Tibial nerve (tissue), 4 donors: ENCODE measurements around the gene MALRD1. TPM values are rescaled to one million over a fixed set of nuclear protein-coding genes. Genes with fewer than 3 reads are reported as not detected.
"Not testable (repeated sequence)": the region's sequence is repeated elsewhere in the genome, so short reads cannot be mapped to it uniquely, and the experiment has no call there.

Experiments used
- DNase-seq, 2 donors: peaks; one replicate each; pipeline ENCODE4 v3.0.0-alpha.2; 2019; ENCODE audit warnings: low spot score in 2 of 2
- H3K27ac ChIP-seq, 4 donors: fragments of 200-600 bp; sonication (generic) in 3 of 4; one replicate each; pipeline ENCODE4 v1.5.1; 2017 to 2019; ENCODE audit warnings: mild to moderate bottlenecking in 1 of 4
- H3K27me3 ChIP-seq, 2 donors: fragments of 200-600 bp; sonication (generic) in 1 of 2; one replicate each; pipeline versions ENCODE4 v1.5.1 to v1.6.0; 2017 to 2019
- H3K36me3 ChIP-seq, 3 donors: fragments of 200-600 bp; sonication (generic); one replicate each; pipeline ENCODE4 v1.5.1; 2018 to 2019
- H3K4me1 ChIP-seq, 4 donors: fragments of 200-600 bp; sonication (generic) in 3 of 4; one replicate each; pipeline ENCODE4 v1.5.1; 2017 to 2019
- H3K4me3 ChIP-seq, 4 donors: fragments of 200-600 bp; sonication (generic) in 3 of 4; one replicate each; pipeline ENCODE4 v1.5.1; 2017 to 2019; ENCODE audit warnings: mild to moderate bottlenecking in 1 of 4, moderate library complexity in 1 of 4
- H3K9me3 ChIP-seq, 4 donors: fragments of 200-600 bp; sonication (generic) in 3 of 4; one replicate each; pipeline ENCODE4 v1.5.1; 2017 to 2019
- CTCF ChIP-seq, 5 experiments: fragments of 200-600 bp in 3 of 5; fragments of 450-650 bp in 2 of 5; sonication (generic) in 3 of 5; IDR thresholded peaks; one replicate each; pipeline ENCODE4 v1.5.1; 2016 to 2019; ENCODE audit warnings: antibody characterized with exemption in 5 of 5, mild to moderate bottlenecking in 3 of 5, moderate library complexity in 2 of 5
- EP300 ChIP-seq, 2 donors: sonication (generic); formaldehyde crosslinking; IDR thresholded peaks; one replicate each; pipeline ENCODE4 v1.6.1; 2017; ENCODE audit warnings: antibody characterized with exemption in 2 of 2, mild to moderate bottlenecking in 1 of 2
- POLR2A ChIP-seq, 2 donors: fragments of 450-650 bp; IDR thresholded peaks; one replicate each; pipeline ENCODE4 v1.6.1; 2017; ENCODE audit warnings: antibody characterized with exemption in 2 of 2, mild to moderate bottlenecking in 2 of 2, moderate library complexity in 2 of 2
- WGBS, 2 donors: methylation state at CpG; one replicate each; pipeline ENCODE4 v1.1.5; 2018; 5-methylcytosine and 5-hydroxymethylcytosine counted together
- total RNA-seq, 4 donors: library from RNA; depleted of rRNA; stranded (reverse); fragments of >200 nt; gene quantifications; one replicate each; pipeline ENCODE4 v1.1.0, GENCODE V29; 2016

MALRD1 gene
- total RNA-seq, 4 donors from 2014 or later = 1.3 to 5.4 (median 3.6) TPM; not detected in 1

GRCh38 chr10:19767876-19768275 lies 719.3 kb downstream of the MALRD1 start:
- H3K27me3 ChIP-seq = no peaks in the 10 kb centered on the region
- WGBS, 2 donors = 58 to 67% methylated on average over 7 of the region's 7 CpGs
- H3K27ac ChIP-seq = peak overlapping the region in 1 of 4 donors; percentile 31
- H3K36me3 ChIP-seq = no peaks in the 10 kb centered on the region
- no peak overlapping the region for H3K4me3 ChIP-seq
- TF ChIP-seq POLR2A (IDR thresholded peaks at IDR 0.05) = no peak
- TF ChIP-seq EP300 (IDR thresholded peaks at IDR 0.05) = no peak
- no peak for TF ChIP-seq CTCF (IDR thresholded peaks at IDR 0.05)
- no peaks in the 10 kb centered on the region for H3K9me3 ChIP-seq
- no peaks in the 10 kb centered on the region for H3K4me1 ChIP-seq
- DNase-seq = no peak

GRCh38 chr10:19769826-19770225 lies 721.2 kb downstream of the MALRD1 start:
- 61 to 67% methylated on average over 3 of the region's 3 CpGs for WGBS, 2 donors
- H3K27ac ChIP-seq = peak overlapping the region in 2 of 4 donors; percentile 21 to 34
- not testable (repeated sequence) for H3K27me3 ChIP-seq

GRCh38 chr10:19772972-19773371 lies 724.4 kb downstream of the MALRD1 start:
- TF ChIP-seq POLR2A (IDR thresholded peaks at IDR 0.05) (no peak), CTCF (IDR thresholded peaks at IDR 0.05) (no peak), EP300 (IDR thresholded peaks at IDR 0.05) (no peak)
- no peaks in the 10 kb centered on the region for H3K36me3 ChIP-seq
- no peak overlapping the region for H3K27ac ChIP-seq
- H3K4me3 ChIP-seq = no peak overlapping the region
- no peaks in the 10 kb centered on the region for H3K4me1 ChIP-seq
- no peaks in the 10 kb centered on the region for H3K27me3 ChIP-seq
- H3K9me3 ChIP-seq = no peaks in the 10 kb centered on the region
- no peak for DNase-seq
- 65 to 69% methylated on average over 2 of the region's 2 CpGs for WGBS, 2 donors

More at GRCh38 chr10:19769826-19770225, 721.2 kb downstream of the MALRD1 start:
- not testable (repeated sequence) for H3K4me1 ChIP-seq, H3K9me3 ChIP-seq, DNase-seq, H3K4me3 ChIP-seq, H3K36me3 ChIP-seq

- TF ChIP-seq CTCF (IDR thresholded peaks at IDR 0.05) (no peak), EP300 (IDR thresholded peaks at IDR 0.05) (no peak), POLR2A (IDR thresholded peaks at IDR 0.05) (no peak)
- Histone ChIP-seq H3K4me3 (no peak overlapping the region), H3K27ac (no peak overlapping the region), H3K27me3 (no peaks in the 10 kb centered on the region), H3K36me3 (no peaks in the 10 kb centered on the region), H3K9me3 (no peaks in the 10 kb centered on the region), H3K4me1 (no peaks in the 10 kb centered on the region)
- DNase-seq = no peak
- 69 to 77% methylated on average over 2 of the region's 2 CpGs for WGBS, 2 donors
Observed at GRCh38 chr10:19775296-19775695, 726.7 kb downstream of the MALRD1 start.

DNA sequence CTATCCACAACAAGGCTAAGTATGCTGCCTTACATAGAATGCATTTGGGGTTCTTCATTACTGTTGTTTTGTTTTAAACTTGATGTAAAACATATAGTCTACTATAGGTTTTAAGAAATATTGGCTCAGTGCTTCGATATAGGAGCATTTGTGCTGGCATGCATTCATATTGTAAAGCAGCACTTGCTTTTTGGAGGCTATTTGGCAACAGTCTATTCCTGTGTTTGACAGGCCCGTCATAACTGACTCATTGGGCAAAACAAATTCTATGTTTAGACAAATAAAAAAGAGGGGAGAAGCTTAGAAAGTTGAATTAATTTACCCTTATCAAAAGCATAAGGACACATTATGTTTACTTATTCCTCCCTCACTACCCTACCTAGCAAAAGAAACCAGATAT lies 729.2 kb downstream of the MALRD1 start:
- DNase-seq = no peak
- WGBS, 2 donors = 33 to 66% methylated on average over 2 of the region's 2 CpGs
- Histone ChIP-seq H3K4me3 (no peak overlapping the region), H3K4me1 (no peaks in the 10 kb centered on the region), H3K9me3 (no peaks in the 10 kb centered on the region), H3K27me3 (no peaks in the 10 kb centered on the region), H3K36me3 (no peaks in the 10 kb centered on the region), H3K27ac (no peak overlapping the region)
- TF ChIP-seq CTCF (IDR thresholded peaks at IDR 0.05) = no peak
- no peak for TF ChIP-seq POLR2A (IDR thresholded peaks at IDR 0.05)
- no peak for TF ChIP-seq EP300 (IDR thresholded peaks at IDR 0.05)

DNA sequence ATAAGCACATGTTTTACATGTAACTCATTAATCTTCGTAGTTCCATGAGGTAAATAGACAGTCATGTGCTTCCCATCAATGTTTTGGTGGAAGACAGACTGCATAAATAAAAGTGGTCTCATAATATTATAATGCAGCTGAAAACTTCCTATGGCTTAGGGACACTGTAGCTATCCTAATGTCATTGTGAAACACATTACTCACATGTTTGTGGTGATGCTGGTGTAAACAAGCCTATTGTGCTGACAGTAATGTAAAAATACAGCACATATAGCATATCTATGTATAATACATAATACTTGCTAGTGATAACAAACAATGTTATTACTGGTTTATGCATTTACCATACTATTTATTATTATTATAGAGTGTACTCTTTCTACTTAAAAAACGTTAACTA lies 730.4 kb downstream of the MALRD1 start:
- Histone ChIP-seq H3K27me3 (no peaks in the 10 kb centered on the region), H3K4me3 (no peak overlapping the region), H3K9me3 (no peaks in the 10 kb centered on the region), H3K27ac (no peak overlapping the region), H3K4me1 (no peaks in the 10 kb centered on the region), H3K36me3 (no peaks in the 10 kb centered on the region)
- no peak for DNase-seq
- TF ChIP-seq POLR2A (IDR thresholded peaks at IDR 0.05) (no peak), CTCF (IDR thresholded peaks at IDR 0.05) (no peak), EP300 (IDR thresholded peaks at IDR 0.05) (no peak)
- 79 to 87% methylated on average over 2 of the region's 2 CpGs for WGBS, 2 donors
